ENCODE results near the gene RNF220. TPM values are rescaled to one million over a fixed set of nuclear protein-coding genes. Genes with fewer than 3 reads are reported as not detected.

RNF220 gene
- total and polyA plus RNA-seq, 9 of the 15 experiments (the other 6 are each of a cell fraction or from before 2014, with no cell fraction given), result 5.1 to 117 (median 66.9) TPM

- TF ChIP-seq NR3C1 (CRISPR knock-in tag; IDR thresholded peaks at IDR 0.05), result no peak
- no peak for TF ChIP-seq ZNF77 (CRISPR knock-in tag; IDR thresholded peaks at IDR 0.05)
- peak; percentile 64; the same call in 1 of the 2 replicates for TF ChIP-seq ADNP (tag; IDR thresholded peaks at IDR 0.05)
- TF ChIP-seq POLR2AphosphoS5 (IDR thresholded peaks at IDR 0.05; ENCODE audit: control insufficient read depth, insufficient read depth, low read depth, low read length), result no peak
- no peak for TF ChIP-seq RFX7 (CRISPR knock-in tag; IDR thresholded peaks at IDR 0.05)
- peak in 1 of 3 experiments; percentile 2; a peak in 1 of 6 replicates for TF ChIP-seq CTCF (IDR thresholded peaks at IDR 0.05 in 2 of 3, conservative IDR thresholded peaks at IDR 0.05 in 1 of 3; ENCODE audit: insufficient read depth in 2 of 3, low read depth in 1 of 3, low read length in 3 of 3)
- no peak for TF ChIP-seq RBM22 (IDR thresholded peaks at IDR 0.05; ENCODE audit: low read depth, low read length, poor library complexity, severe bottlenecking)
- no peak for TF ChIP-seq TFAP4 (CRISPR knock-in tag; IDR thresholded peaks at IDR 0.05; ENCODE audit: borderline replicate concordance)
- no peak for TF ChIP-seq RBM14 (IDR thresholded peaks at IDR 0.05; ENCODE audit: borderline replicate concordance, insufficient read depth, low read depth, low read length)
- TF ChIP-seq POLR3A (IDR thresholded peaks at IDR 0.05; ENCODE audit: borderline replicate concordance, extremely low read depth, insufficient read depth, insufficient read length), result no peak
- TF ChIP-seq SNRNP70 (optimal IDR thresholded peaks at IDR 0.05; ENCODE audit: low read depth, low read length), result no peak
- TF ChIP-seq ZNF23 (CRISPR knock-in tag; IDR thresholded peaks at IDR 0.05), result no peak
- no peak for TF ChIP-seq SFPQ (IDR thresholded peaks at IDR 0.05; ENCODE audit: low read depth, low read length)
- TF ChIP-seq FOS (IDR thresholded peaks at IDR 0.05; ENCODE audit: extremely low read depth, insufficient read length), result peak; percentile 78
- no peak for TF ChIP-seq GABPB1 (CRISPR knock-in tag; IDR thresholded peaks at IDR 0.05)
- TF ChIP-seq ID3 (CRISPR knock-in tag; IDR thresholded peaks at IDR 0.05), result no peak
- no peak for TF ChIP-seq ID3 (tag; IDR thresholded peaks at IDR 0.05)
- no peak for TF ChIP-seq NELFE (IDR thresholded peaks at IDR 0.05; ENCODE audit: insufficient read depth, insufficient read length)
- no peak for TF ChIP-seq CHD2 (IDR thresholded peaks at IDR 0.05; ENCODE audit: low read depth, low read length)
- no peak for TF ChIP-seq OTX1 (CRISPR knock-in tag; IDR thresholded peaks at IDR 0.05)
- TF ChIP-seq SAFB2 (IDR thresholded peaks at IDR 0.05; ENCODE audit: borderline replicate concordance, low read depth, low read length, severe bottlenecking), result no peak
- no peak for TF ChIP-seq DLX4 (CRISPR knock-in tag; IDR thresholded peaks at IDR 0.05)
- TF ChIP-seq BCL6 (CRISPR knock-in tag; IDR thresholded peaks at IDR 0.05), result no peak
Measured at GRCh38 chr1:44531785-44532566, 126.9 kb downstream of the RNF220 start (continued).

All from K562 (cell line).